SU-DHL-6 (cell line): ENCODE measurements around the gene MRPL33.

ENCODE experiments used
- EZH2phosphoT487 ChIP-seq: fragments of 200-600 bp; sonication (generic), shearing (Covaris generic); conservative IDR thresholded peaks from 2 replicates; pipeline ENCODE4 v1.6.1; 2018; ENCODE audit warnings: mild to moderate bottlenecking, antibody characterized with exemption, low read length, moderate library complexity, mixed read lengths
- TF ChIP-seq, protein P1 (sequence below): fragments of 200-600 bp; sonication (generic); IDR thresholded peaks from one replicate; pipeline ENCODE4 v1.5.1; 2017; ENCODE audit warnings: antibody characterized with exemption, mild to moderate bottlenecking, low read length, moderate library complexity; ENCODE audit not compliant: insufficient read depth, poor library complexity, severe bottlenecking

DNA sequence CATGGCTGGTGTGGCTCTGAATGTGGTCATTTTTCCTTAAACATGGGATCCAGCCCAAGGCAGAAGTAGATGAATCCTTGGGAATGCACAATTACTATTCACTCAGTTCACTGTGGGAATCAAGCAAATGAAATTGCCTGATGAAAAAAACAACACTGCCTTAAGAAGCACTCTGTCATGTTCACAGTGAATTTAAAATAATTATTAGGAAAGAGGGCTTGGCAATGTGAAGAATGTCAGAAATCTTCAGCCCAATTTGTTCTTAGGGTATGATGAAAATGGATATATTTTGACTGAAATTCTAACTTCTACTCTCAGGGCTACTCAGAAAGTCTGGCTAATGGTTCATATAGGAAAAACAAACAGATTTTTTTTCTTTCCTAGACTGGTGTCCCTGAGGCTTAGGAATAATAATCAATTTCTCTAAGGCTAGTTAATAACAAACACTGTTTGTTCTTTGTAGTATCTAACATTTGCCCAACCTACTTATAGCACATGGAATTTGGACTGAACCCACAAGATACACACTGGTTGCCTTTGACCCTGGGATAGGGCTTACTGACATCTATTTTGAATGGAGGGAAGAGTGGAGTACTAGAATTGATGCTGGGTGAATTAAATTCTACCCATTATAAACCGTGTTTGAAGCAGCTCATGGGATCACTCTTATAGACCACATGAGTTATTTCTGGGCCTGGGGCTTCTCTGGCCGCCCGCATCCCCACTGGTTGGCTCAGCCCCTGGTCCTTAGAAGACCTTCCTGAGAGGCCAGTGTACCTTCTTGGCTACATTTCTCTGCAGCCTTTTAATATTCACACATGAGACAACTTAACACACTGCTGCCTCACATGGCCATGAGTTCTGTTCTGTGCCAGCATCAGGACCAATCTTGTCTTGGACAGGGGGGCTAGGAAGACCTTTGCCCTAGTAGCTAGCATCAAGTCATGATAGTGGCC lies 8.3 kb upstream of the MRPL33 start:
- TF ChIP-seq, protein P1, sequence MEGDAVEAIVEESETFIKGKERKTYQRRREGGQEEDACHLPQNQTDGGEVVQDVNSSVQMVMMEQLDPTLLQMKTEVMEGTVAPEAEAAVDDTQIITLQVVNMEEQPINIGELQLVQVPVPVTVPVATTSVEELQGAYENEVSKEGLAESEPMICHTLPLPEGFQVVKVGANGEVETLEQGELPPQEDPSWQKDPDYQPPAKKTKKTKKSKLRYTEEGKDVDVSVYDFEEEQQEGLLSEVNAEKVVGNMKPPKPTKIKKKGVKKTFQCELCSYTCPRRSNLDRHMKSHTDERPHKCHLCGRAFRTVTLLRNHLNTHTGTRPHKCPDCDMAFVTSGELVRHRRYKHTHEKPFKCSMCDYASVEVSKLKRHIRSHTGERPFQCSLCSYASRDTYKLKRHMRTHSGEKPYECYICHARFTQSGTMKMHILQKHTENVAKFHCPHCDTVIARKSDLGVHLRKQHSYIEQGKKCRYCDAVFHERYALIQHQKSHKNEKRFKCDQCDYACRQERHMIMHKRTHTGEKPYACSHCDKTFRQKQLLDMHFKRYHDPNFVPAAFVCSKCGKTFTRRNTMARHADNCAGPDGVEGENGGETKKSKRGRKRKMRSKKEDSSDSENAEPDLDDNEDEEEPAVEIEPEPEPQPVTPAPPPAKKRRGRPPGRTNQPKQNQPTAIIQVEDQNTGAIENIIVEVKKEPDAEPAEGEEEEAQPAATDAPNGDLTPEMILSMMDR = no peak
- TF ChIP-seq EZH2phosphoT487 = no peak
